HepG2 (cell line): ENCODE measurements around the gene ATOSB. TPM values are rescaled to one million over a fixed set of nuclear protein-coding genes. Genes with fewer than 3 reads are reported as not detected.

Experiments used
- DRAP1 ChIP-seq: IDR thresholded peaks from 2 replicates; pipeline ENCODE4 v1.6.1; 2016; ENCODE audit warnings: missing genetic modification reagents, missing compliant biosample characterization
- ESRRA ChIP-seq: sonication (generic); formaldehyde crosslinking; IDR thresholded peaks from 2 replicates; pipeline ENCODE4 v1.5.1; 2020; ENCODE audit warnings: mild to moderate bottlenecking, low read depth, missing genetic modification reagents
- GTF2F1 ChIP-seq: fragments of 150-350 bp; IDR thresholded peaks from 2 replicates; pipeline ENCODE4 v1.6.1; 2014; ENCODE audit warnings: low read length
- HHEX ChIP-seq: IDR thresholded peaks from 2 replicates; pipeline ENCODE4 v1.6.1; 2016; ENCODE audit warnings: control low read depth
- MED13 ChIP-seq: sonication (generic); formaldehyde crosslinking; IDR thresholded peaks from 2 replicates; pipeline ENCODE4 v1.5.0; 2020; ENCODE audit warnings: missing genetic modification reagents
- NFKB2 ChIP-seq: sonication (generic); formaldehyde crosslinking; IDR thresholded peaks from 2 replicates; pipeline ENCODE4 v1.4.0; 2020; ENCODE audit warnings: missing genetic modification reagents, borderline replicate concordance
- NR1H2 ChIP-seq: sonication (generic); formaldehyde crosslinking; IDR thresholded peaks from 2 replicates; pipeline ENCODE4 v1.8.1; 2022; ENCODE audit warnings: low read depth, missing genetic modification reagents, borderline replicate concordance
- POGK ChIP-seq: sonication (generic); formaldehyde crosslinking; conservative IDR thresholded peaks from 2 replicates; pipeline ENCODE4 v1.8.0; 2022; ENCODE audit warnings: mild to moderate bottlenecking, moderate library complexity, missing genetic modification reagents
- PRDM10 ChIP-seq: sonication (generic); formaldehyde crosslinking; IDR thresholded peaks from 2 replicates; pipeline ENCODE4 v1.4.0; 2020; ENCODE audit warnings: low read depth, missing genetic modification reagents
- REXO4 ChIP-seq: sonication (generic); formaldehyde crosslinking; IDR thresholded peaks from 2 replicates; pipeline ENCODE4 v1.8.0; 2022; ENCODE audit warnings: missing genetic modification reagents, mild to moderate bottlenecking, borderline replicate concordance
- SMAD3 ChIP-seq: sonication (generic); formaldehyde crosslinking; IDR thresholded peaks from 2 replicates; pipeline ENCODE4 v1.4.0; 2020; ENCODE audit warnings: missing genetic modification reagents
- SNAI1 ChIP-seq: sonication (generic); formaldehyde crosslinking; IDR thresholded peaks from 2 replicates; pipeline ENCODE4 v1.5.0; 2020; ENCODE audit warnings: mild to moderate bottlenecking, missing genetic modification reagents, borderline replicate concordance
- TEAD2 ChIP-seq: sonication (generic); formaldehyde crosslinking; IDR thresholded peaks from 2 replicates; pipeline ENCODE4 v1.9.0; 2021; ENCODE audit warnings: missing genetic modification reagents
- YEATS2 ChIP-seq: sonication (generic); formaldehyde crosslinking; IDR thresholded peaks from 2 replicates; pipeline ENCODE4 v1.4.0; 2020; ENCODE audit warnings: missing genetic modification reagents, borderline replicate concordance
- YEATS4 ChIP-seq: sonication (generic); formaldehyde crosslinking; IDR thresholded peaks from 2 replicates; pipeline ENCODE4 v1.4.0; 2020; ENCODE audit warnings: missing genetic modification reagents, borderline replicate concordance
- ZFP36 ChIP-seq: fragments of 150-350 bp; IDR thresholded peaks from 2 replicates; pipeline ENCODE4 v1.6.1; 2018; ENCODE audit warnings: borderline replicate concordance, low read length, low read depth; ENCODE audit not compliant: partially characterized antibody
- ZMAT5 ChIP-seq: sonication (generic); formaldehyde crosslinking; IDR thresholded peaks from 2 replicates; pipeline ENCODE4 v1.5.0; 2020; ENCODE audit warnings: mild to moderate bottlenecking, low read depth, missing genetic modification reagents, borderline replicate concordance
- ZNF121 ChIP-seq: sonication (generic); formaldehyde crosslinking; IDR thresholded peaks from 2 replicates; pipeline ENCODE4 v1.5.0; 2020; ENCODE audit warnings: mild to moderate bottlenecking, missing genetic modification reagents
- ZNF225 ChIP-seq: sonication (generic); formaldehyde crosslinking; IDR thresholded peaks from 2 replicates; pipeline ENCODE4 v1.4.0; 2020; ENCODE audit warnings: mild to moderate bottlenecking, missing genetic modification reagents
- ZNF24 ChIP-seq: fragments of 450-650 bp; IDR thresholded peaks from 2 replicates; pipeline ENCODE4 v1.6.1; 2017; ENCODE audit warnings: antibody characterized with exemption, mild to moderate bottlenecking
- ZNF34 ChIP-seq: sonication (generic); formaldehyde crosslinking; IDR thresholded peaks from 2 replicates; pipeline ENCODE4 v1.4.0; 2020; ENCODE audit warnings: mild to moderate bottlenecking, missing genetic modification reagents, borderline replicate concordance
- ZNF580 ChIP-seq: IDR thresholded peaks from 2 replicates; pipeline ENCODE4 v1.6.1; 2016; ENCODE audit warnings: low read depth, borderline replicate concordance
- ZNF841 ChIP-seq: sonication (generic); formaldehyde crosslinking; IDR thresholded peaks from 2 replicates; pipeline ENCODE4 v1.8.1; 2023; ENCODE audit warnings: missing genetic modification reagents, borderline replicate concordance
- polyA plus RNA-seq, 8 experiments: library from polyadenylated mRNA; depleted of rRNA in 3 of 8; stranded (reverse) in 7 of 8; unstranded in 1 of 8; fragments of >200 nt; fragmentation: Illumina TruSeq in 4 of 8; extraction: Trizol in 4 of 8; gene quantifications; 2 replicates each; pipeline versions ENCODE4 v1.2.1 to v1.2.3, GENCODE V29; 2011 to 2016; ENCODE audit warnings: low read depth in 4 of 8, missing spikeins in 1 of 8, mixed read lengths in 1 of 8; ENCODE audit not compliant: insufficient read depth in 1 of 8
- total RNA-seq, 5 experiments: library from RNA; depleted of rRNA; stranded (reverse); fragments of >200 nt; fragmentation: Illumina TruSeq; extraction: Trizol; gene quantifications; 2 replicates each; pipeline ENCODE4 v1.2.3, GENCODE V29; 2016; ENCODE audit warnings: low read depth in 1 of 5

Gene ATOSB
- total and polyA plus RNA-seq, 2 of the 13 experiments (the other 11 are each of a cell fraction or from before 2014, with no cell fraction given), result 1.9 to 6.4 TPM

- TF ChIP-seq ZNF225 (CRISPR knock-in tag) (peak; percentile 95), TEAD2 (CRISPR knock-in tag) (no peak), MED13 (CRISPR knock-in tag) (0 out of 2 replicates have a peak, but pooled peaks have one; percentile 48), HHEX (CRISPR knock-in tag) (no peak), NR1H2 (CRISPR knock-in tag) (no peak), ZFP36 (no peak), GTF2F1 (no peak), YEATS2 (CRISPR knock-in tag) (peak; percentile 41; the same call in 1 of the 2 replicates), ESRRA (CRISPR knock-in tag) (no peak; the same call in 1 of the 2 replicates), DRAP1 (CRISPR knock-in tag) (peak; percentile 88), ZNF841 (CRISPR knock-in tag) (no peak), PRDM10 (peak; percentile 74; the same call in 1 of the 2 replicates), SNAI1 (CRISPR knock-in tag) (no peak), SMAD3 (CRISPR knock-in tag) (no peak), ZNF34 (CRISPR knock-in tag) (no peak), ZNF24 (no peak), NFKB2 (CRISPR knock-in tag) (peak; percentile 68; the same call in 1 of the 2 replicates), YEATS4 (CRISPR knock-in tag) (peak; percentile 69; the same call in 1 of the 2 replicates), POGK (CRISPR knock-in tag) (peak; percentile 86), ZNF580 (CRISPR knock-in tag) (peak; percentile 79; the same call in 1 of the 2 replicates), REXO4 (CRISPR knock-in tag) (no peak), ZNF121 (CRISPR knock-in tag) (no peak), ZMAT5 (no peak)
Observed at GRCh38 chr9:35161713-35162604, 46.3 kb upstream of the ATOSB start, which contains the start of gene UNC13B (continued).
